Colonic mucosa (tissue), 4 donors: ENCODE results near the gene OTULIN. TPM values are rescaled to one million over a fixed set of nuclear protein-coding genes. Genes with fewer than 3 reads are reported as not detected.
A peak's percentile ranks its signal among the peaks of the same experiment; 100 is the strongest.

Experiments
- DNase-seq: peaks from one replicate; pipeline ENCODE4 v3.0.0-alpha.2; 2020
- H3K27ac ChIP-seq: fragments of 200-600 bp; one replicate; pipeline ENCODE4 v1.8.0; 2021
- H3K27me3 ChIP-seq: fragments of 200-600 bp; one replicate; pipeline ENCODE4 v1.8.0; 2021
- H3K36me3 ChIP-seq: fragments of 200-600 bp; one replicate; pipeline ENCODE4 v1.8.0; 2021
- H3K4me1 ChIP-seq: fragments of 200-600 bp; one replicate; pipeline ENCODE4 v1.8.0; 2021; ENCODE audit warnings: mild to moderate bottlenecking
- H3K4me3 ChIP-seq: fragments of 200-600 bp; one replicate; pipeline ENCODE4 v1.8.0; 2021
- H3K9ac ChIP-seq, 2 donors: one replicate each; pipeline ENCODE4 v1.7.0; 2013; ENCODE audit warnings: control low read depth in 2 of 2, low read depth in 2 of 2, low read length in 2 of 2
- H3K9me3 ChIP-seq: fragments of 200-600 bp; one replicate; pipeline ENCODE4 v1.8.0; 2021
- CTCF ChIP-seq: fragments of 200-600 bp; IDR thresholded peaks from one replicate; pipeline ENCODE4 v1.8.0; 2022; ENCODE audit warnings: antibody characterized with exemption, mild to moderate bottlenecking
- intact Hi-C: fragments of 100-400 bp; cut with DNase I; formaldehyde crosslinking; loops from one replicate; pipeline ENCODE4 v1.14.1; 2022
- total RNA-seq, 2 donors: library from RNA; stranded (reverse); fragmentation: NEBNext Ultra II Directional in 1 of 2; extraction: Animal tissue kit (Norgen Biotek cat#: 25700) in 1 of 2; gene quantifications; one replicate each; pipeline ENCODE4 v1.2.1, GENCODE V29; 2021
- donor health status: healthy.
- donor health status: DM: no; HTN: no; CAD: no.
- donor health status: DM: no; HTN: no; CAD: no.

Gene OTULIN
- 10 to 100 TPM; 28.8 to 32.9 TPM for total RNA-seq

DNA sequence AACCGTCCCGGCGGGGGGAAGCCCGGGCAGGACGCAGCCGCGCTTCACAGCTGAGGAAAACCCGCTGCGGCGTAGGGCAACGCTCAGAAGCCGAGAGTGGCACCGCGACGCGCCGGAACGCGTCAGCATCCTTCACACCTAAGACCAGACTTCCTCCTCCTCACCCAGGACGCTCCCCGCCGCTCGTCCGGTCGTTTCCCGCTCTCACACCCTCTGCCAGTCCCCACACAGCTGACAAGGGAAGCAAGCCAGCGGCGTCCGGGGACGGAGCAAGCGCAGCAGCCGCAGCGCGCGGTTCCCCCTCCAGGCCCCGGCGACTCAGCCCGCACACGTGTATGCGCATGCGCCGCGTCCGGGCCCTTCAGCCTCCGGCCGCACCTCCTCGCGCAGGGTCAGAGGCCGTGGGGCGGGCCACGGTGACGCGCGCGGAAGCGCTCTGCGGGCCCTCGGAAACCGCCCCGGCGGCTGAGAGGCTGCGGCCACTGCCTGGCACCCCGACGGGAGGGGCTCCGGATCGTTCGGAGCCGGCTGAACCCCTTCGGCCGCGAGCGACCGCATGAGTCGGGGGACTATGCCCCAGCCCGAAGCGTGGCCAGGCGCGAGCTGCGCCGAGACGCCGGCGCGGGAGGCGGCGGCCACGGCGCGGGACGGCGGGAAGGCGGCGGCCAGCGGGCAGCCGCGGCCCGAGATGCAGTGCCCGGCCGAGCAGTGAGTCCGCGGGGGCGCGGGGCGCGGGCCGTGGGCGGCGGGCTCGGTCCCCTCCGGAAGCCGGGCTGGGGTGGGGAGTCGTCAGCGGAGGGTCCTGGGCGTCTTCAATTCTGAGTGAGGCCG, at the start of gene OTULIN:
OTULIN (plus strand) TSS at position 449 of the 831 bp plus-strand sequence; CDS start at position 557, 108 bp downstream.
- peak within 1 kb of the TSS; percentile 94 for H3K27ac ChIP-seq
- peaks cover 26% of the 10 kb centered on the region for H3K4me1 ChIP-seq
- intact Hi-C loops = no loop called here

GRCh38 chr5:14615365-14615764, 49.2 kb upstream of the OTULIN start:
- H3K4me1 ChIP-seq = no peaks in the 10 kb centered on the region
- H3K9me3 ChIP-seq = no peaks in the 10 kb centered on the region
- no peaks in the 10 kb centered on the region for H3K27me3 ChIP-seq
- H3K36me3 ChIP-seq = peaks cover 4% of the 10 kb centered on the region
- H3K4me3 ChIP-seq = no peak overlapping the region
- intact Hi-C loops = no loop called here
- H3K27ac ChIP-seq = no peak overlapping the region
- no peak for TF ChIP-seq CTCF
- H3K9ac ChIP-seq = no peak overlapping the region
- DNase-seq = no peak

More for the DNA sequence above, at the start of gene OTULIN:
- peak; percentile 89 for DNase-seq
- Histone ChIP-seq H3K36me3 (no peaks in the 10 kb centered on the region), H3K4me3 (peak within 1 kb of the TSS; percentile 53), H3K9ac (peak within 1 kb of the TSS; percentile 92 to 95), H3K9me3 (no peaks in the 10 kb centered on the region), H3K27me3 (no peaks in the 10 kb centered on the region)
- TF ChIP-seq CTCF = no peak

DNA sequence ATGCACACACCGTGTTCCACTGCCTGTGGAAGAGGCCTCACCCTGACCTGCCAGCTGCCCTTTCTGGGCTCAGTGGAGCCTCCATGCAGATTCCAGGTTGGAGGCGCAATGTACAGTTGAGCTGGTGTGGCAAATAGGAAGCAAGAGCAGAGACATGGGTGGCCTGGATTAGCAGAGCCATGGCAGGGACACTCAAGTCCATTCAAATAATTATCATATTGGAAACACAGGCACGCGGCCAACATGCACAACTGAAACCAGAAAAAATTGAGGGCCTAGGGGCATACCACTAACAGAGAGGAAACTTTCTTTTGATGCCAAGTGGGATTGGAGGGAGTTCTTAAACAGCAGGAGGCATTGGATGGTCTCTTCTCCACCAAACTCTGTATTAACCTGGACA, 47.1 kb upstream of the OTULIN start:
- TF ChIP-seq CTCF = no peak
- Histone ChIP-seq H3K4me3 (no peak overlapping the region), H3K27me3 (no peaks in the 10 kb centered on the region), H3K9ac (no peak overlapping the region), H3K36me3 (peaks cover 4% of the 10 kb centered on the region), H3K9me3 (no peaks in the 10 kb centered on the region), H3K4me1 (no peaks in the 10 kb centered on the region), H3K27ac (no peak overlapping the region)
- no peak for DNase-seq
- intact Hi-C loops = no loop called here

GRCh38 chr5:14627270-14627669, 37.2 kb upstream of the OTULIN start:
- H3K36me3 ChIP-seq = no peaks in the 10 kb centered on the region
- no peaks in the 10 kb centered on the region for H3K9me3 ChIP-seq
- H3K4me1 ChIP-seq = no peaks in the 10 kb centered on the region
- H3K27ac ChIP-seq = no peak overlapping the region
- no peak for DNase-seq
- H3K9ac ChIP-seq = no peak overlapping the region
- no peaks in the 10 kb centered on the region for H3K27me3 ChIP-seq
- TF ChIP-seq CTCF = no peak
- no peak overlapping the region for H3K4me3 ChIP-seq
- intact Hi-C loops = no loop called here

GRCh38 chr5:14628346-14628745, 36.2 kb upstream of the OTULIN start:
- Histone ChIP-seq H3K27ac (no peak overlapping the region), H3K36me3 (no peaks in the 10 kb centered on the region), H3K4me3 (no peak overlapping the region), H3K9ac (no peak overlapping the region), H3K27me3 (no peaks in the 10 kb centered on the region), H3K9me3 (no peaks in the 10 kb centered on the region), H3K4me1 (no peaks in the 10 kb centered on the region)
- TF ChIP-seq CTCF = no peak
- intact Hi-C loops = no loop called here
- peak; percentile 38 for DNase-seq
